Stomach (tissue), 4 donors: Measurements from ENCODE around the gene C5orf58.

Source experiments
- POLR2AphosphoS5 ChIP-seq, 3 donors: sonication (generic); formaldehyde crosslinking; IDR thresholded peaks; one replicate each; pipeline ENCODE4 v1.6.1; 2016; ENCODE audit warnings: antibody characterized with exemption in 3 of 3
- TF ChIP-seq, protein P1 (sequence below), 7 experiments: fragments of 450-650 bp in 4 of 7; fragments of 200-600 bp in 3 of 7; sonication (generic) in 3 of 7; IDR thresholded peaks; one replicate each; pipeline ENCODE4 v1.5.1; 2016 to 2019; ENCODE audit warnings: antibody characterized with exemption in 7 of 7, control low read depth in 2 of 7, mild to moderate bottlenecking in 1 of 7

DNA sequence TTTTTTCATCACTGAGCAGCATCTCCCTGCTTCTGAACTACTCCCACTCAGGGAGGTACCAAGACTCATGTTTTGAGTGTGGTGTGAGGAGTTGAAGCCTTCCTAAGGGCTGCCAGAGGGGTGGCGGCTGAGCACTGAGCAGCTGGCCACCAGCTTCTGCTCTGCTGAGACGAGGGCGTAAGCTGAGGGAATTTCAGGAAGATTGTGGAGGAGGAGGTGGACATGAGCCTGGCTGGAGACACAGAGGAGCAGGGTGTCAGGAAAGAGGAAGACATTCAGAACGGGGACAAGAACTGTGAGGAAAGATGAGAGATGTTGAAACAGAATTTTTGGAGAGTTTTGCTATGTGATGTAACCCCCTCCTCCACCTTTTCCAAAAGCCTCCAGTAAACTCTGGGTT is 57.0 kb downstream of the C5orf58 start:
- TF ChIP-seq, protein P1, sequence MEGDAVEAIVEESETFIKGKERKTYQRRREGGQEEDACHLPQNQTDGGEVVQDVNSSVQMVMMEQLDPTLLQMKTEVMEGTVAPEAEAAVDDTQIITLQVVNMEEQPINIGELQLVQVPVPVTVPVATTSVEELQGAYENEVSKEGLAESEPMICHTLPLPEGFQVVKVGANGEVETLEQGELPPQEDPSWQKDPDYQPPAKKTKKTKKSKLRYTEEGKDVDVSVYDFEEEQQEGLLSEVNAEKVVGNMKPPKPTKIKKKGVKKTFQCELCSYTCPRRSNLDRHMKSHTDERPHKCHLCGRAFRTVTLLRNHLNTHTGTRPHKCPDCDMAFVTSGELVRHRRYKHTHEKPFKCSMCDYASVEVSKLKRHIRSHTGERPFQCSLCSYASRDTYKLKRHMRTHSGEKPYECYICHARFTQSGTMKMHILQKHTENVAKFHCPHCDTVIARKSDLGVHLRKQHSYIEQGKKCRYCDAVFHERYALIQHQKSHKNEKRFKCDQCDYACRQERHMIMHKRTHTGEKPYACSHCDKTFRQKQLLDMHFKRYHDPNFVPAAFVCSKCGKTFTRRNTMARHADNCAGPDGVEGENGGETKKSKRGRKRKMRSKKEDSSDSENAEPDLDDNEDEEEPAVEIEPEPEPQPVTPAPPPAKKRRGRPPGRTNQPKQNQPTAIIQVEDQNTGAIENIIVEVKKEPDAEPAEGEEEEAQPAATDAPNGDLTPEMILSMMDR (IDR thresholded peaks at IDR 0.05), result no peak
- TF ChIP-seq POLR2AphosphoS5 (IDR thresholded peaks at IDR 0.05), result no peak
